PC-3 (cell line): ENCODE data around the gene VWC2. TPM values are rescaled to one million over a fixed set of nuclear protein-coding genes. Genes with fewer than 3 reads are reported as not detected.

Experiments
- ATAC-seq: fragments of 200-7000 bp; cut with Tn5 transposase; 2 replicates; pipeline ENCODE4 v1.9.1; 2020; ENCODE audit warnings: mild to moderate bottlenecking, moderate library complexity
- BruUV-seq: library from RNA; stranded (reverse); fragments of 400-500 nt; replicated peaks from 2 replicates; lab custom pipeline; 2021; lab: Mats Ljungman, UMichigan
- CTCF ChIA-PET: fragments of 300-600 bp; sonication (Branson Sonifier 250); formaldehyde crosslinking; loops from one replicate; lab custom pipeline; 2022; ENCODE audit warnings: antibody characterized with exemption; lab: Charles Lee
- POLR2A ChIA-PET: fragments of 300-600 bp; sonication (Branson Sonifier 250); formaldehyde crosslinking; loops from one replicate; lab custom pipeline; 2022; ENCODE audit warnings: antibody characterized with exemption; ENCODE audit not compliant: unreplicated experiment; lab: Charles Lee
- DNase-seq: peaks from one replicate; pipeline ENCODE4 v3.0.0-alpha.2; 2015
- H2AFZ ChIP-seq: fragments of 300-600 bp; sonication (generic); 2 replicates; pipeline ENCODE4 v1.6.0; 2016; ENCODE audit warnings: antibody characterized with exemption, low read length
- H3F3A ChIP-seq: fragments of 300-600 bp; sonication (generic); one replicate; pipeline ENCODE4 v1.6.0; 2017; ENCODE audit warnings: antibody characterized with exemption, low read length, control low read depth, mild to moderate bottlenecking; ENCODE audit not compliant: unreplicated experiment
- H3K27ac ChIP-seq: fragments of 300-600 bp; sonication (generic); 2 replicates; pipeline ENCODE4 v1.5.1; 2016; ENCODE audit warnings: mild to moderate bottlenecking, low read length
- H3K27me3 ChIP-seq: fragments of 300-600 bp; sonication (generic); 2 replicates; pipeline ENCODE4 v1.6.1; 2016; ENCODE audit warnings: low read length, mixed read lengths
- H3K36me3 ChIP-seq: fragments of 300-600 bp; sonication (generic); 2 replicates; pipeline ENCODE4 v1.6.1; 2016; ENCODE audit warnings: low read depth, mixed run types, low read length, mixed read lengths
- H3K4me1 ChIP-seq: fragments of 300-600 bp; sonication (generic); 2 replicates; pipeline ENCODE4 v1.5.1; 2016; ENCODE audit warnings: low read length; ENCODE audit not compliant: insufficient read depth
- H3K4me2 ChIP-seq: fragments of 300-600 bp; sonication (generic); 2 replicates; pipeline ENCODE4 v1.6.0; 2016; ENCODE audit warnings: low read length
- H3K4me3 ChIP-seq: fragments of 300-600 bp; sonication (generic); 2 replicates; pipeline ENCODE4 v1.5.1; 2016; ENCODE audit warnings: mild to moderate bottlenecking, low read length, mixed read lengths
- H3K79me2 ChIP-seq: fragments of 300-600 bp; sonication (generic); 2 replicates; pipeline ENCODE4 v1.6.1; 2017; ENCODE audit warnings: low read length, mixed read lengths
- H3K9ac ChIP-seq: fragments of 300-600 bp; sonication (generic); 2 replicates; pipeline ENCODE4 v1.6.0; 2016; ENCODE audit warnings: mild to moderate bottlenecking, low read length
- H3K9me2 ChIP-seq: fragments of 300-600 bp; sonication (generic); replicated peaks from 2 replicates; pipeline ENCODE4 v1.6.1; 2016; ENCODE audit warnings: mixed run types, low read length, mixed read lengths
- H3K9me3 ChIP-seq: fragments of 300-600 bp; sonication (generic); 2 replicates; pipeline ENCODE4 v1.6.1; 2016; ENCODE audit warnings: low read length, mixed read lengths
- H4K20me1 ChIP-seq: fragments of 300-600 bp; sonication (generic); 2 replicates; pipeline ENCODE4 v1.6.1; 2016; ENCODE audit warnings: low read length, mixed read lengths
- EZH2 ChIP-seq: fragments of 300-600 bp; sonication (generic); IDR thresholded peaks from one replicate; pipeline ENCODE4 v1.6.1; 2017; ENCODE audit warnings: antibody characterized with exemption, mild to moderate bottlenecking, low read length; ENCODE audit not compliant: unreplicated experiment
- EZH2phosphoT487 ChIP-seq: fragments of 300-600 bp; sonication (generic); IDR thresholded peaks from 2 replicates; pipeline ENCODE4 v1.6.1; 2018; ENCODE audit warnings: mild to moderate bottlenecking, antibody characterized with exemption, low read length, borderline replicate concordance
- intact Hi-C: fragments of 100-400 bp; cut with micrococcal nuclease; formaldehyde crosslinking; loops from 2 replicates; pipeline ENCODE4 v1.9.0; 2023
- total RNA-seq: library from RNA; depleted of rRNA; stranded (reverse); fragments of >200 nt; gene quantifications from 2 replicates; pipeline ENCODE4 v1.2.3, GENCODE V29; 2014
- TF ChIP-seq, protein P1 (sequence below): fragments of 300-600 bp; sonication (generic); conservative IDR thresholded peaks from 2 replicates; pipeline ENCODE4 v1.5.1; 2017; ENCODE audit warnings: antibody characterized with exemption, low read depth, mild to moderate bottlenecking, low read length

VWC2 gene
- total RNA-seq, 1 experiment from 2014 or later: not detected

DNA sequence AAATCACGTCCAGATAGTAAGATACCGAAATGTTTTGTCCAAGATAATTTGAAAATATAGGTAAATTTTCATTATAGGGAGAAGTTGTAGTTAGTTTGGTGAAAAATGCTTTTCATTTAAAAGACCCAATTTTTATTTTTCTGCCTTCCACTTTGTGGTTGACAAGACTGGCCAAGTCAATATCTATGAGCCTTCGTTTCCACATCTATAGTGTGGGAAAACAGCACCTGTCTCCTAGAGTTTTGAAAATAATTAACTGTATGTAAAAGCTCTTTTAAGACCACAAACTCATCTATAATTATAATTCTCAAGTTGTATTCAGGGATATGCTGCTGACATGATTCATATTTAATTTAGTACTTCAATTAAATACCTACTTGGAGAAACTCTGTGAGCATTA is 102.8 kb downstream of the VWC2 start:
- H2AFZ ChIP-seq: no peak overlapping the region
- DNase-seq (no peak), ATAC-seq (no peak)
- H3K4me1 ChIP-seq: no peaks in the 10 kb centered on the region
- ChIA-PET POLR2A (no interaction called here), CTCF (no interaction called here)
- H3F3A ChIP-seq: no peaks in the 10 kb centered on the region
- H3K27me3 ChIP-seq: peaks cover 16% of the 10 kb centered on the region; the same call in 1 of the 2 replicates
- no peak overlapping the region for H3K9ac ChIP-seq
- no peaks in the 10 kb centered on the region for H3K79me2 ChIP-seq
- H4K20me1 ChIP-seq: no peaks in the 10 kb centered on the region
- intact Hi-C loops: no loop called here
- no peaks in the 10 kb centered on the region for H3K36me3 ChIP-seq
- no TSS peak for BruUV-seq
- no peaks in the 10 kb centered on the region for H3K9me3 ChIP-seq
- no peak overlapping the region for H3K27ac ChIP-seq
- no peak overlapping the region for H3K4me2 ChIP-seq
- TF ChIP-seq, protein P1, sequence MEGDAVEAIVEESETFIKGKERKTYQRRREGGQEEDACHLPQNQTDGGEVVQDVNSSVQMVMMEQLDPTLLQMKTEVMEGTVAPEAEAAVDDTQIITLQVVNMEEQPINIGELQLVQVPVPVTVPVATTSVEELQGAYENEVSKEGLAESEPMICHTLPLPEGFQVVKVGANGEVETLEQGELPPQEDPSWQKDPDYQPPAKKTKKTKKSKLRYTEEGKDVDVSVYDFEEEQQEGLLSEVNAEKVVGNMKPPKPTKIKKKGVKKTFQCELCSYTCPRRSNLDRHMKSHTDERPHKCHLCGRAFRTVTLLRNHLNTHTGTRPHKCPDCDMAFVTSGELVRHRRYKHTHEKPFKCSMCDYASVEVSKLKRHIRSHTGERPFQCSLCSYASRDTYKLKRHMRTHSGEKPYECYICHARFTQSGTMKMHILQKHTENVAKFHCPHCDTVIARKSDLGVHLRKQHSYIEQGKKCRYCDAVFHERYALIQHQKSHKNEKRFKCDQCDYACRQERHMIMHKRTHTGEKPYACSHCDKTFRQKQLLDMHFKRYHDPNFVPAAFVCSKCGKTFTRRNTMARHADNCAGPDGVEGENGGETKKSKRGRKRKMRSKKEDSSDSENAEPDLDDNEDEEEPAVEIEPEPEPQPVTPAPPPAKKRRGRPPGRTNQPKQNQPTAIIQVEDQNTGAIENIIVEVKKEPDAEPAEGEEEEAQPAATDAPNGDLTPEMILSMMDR: no peak
- no peak for TF ChIP-seq EZH2
- no peaks in the 10 kb centered on the region for H3K9me2 ChIP-seq
- H3K4me3 ChIP-seq: no peak overlapping the region

DNA sequence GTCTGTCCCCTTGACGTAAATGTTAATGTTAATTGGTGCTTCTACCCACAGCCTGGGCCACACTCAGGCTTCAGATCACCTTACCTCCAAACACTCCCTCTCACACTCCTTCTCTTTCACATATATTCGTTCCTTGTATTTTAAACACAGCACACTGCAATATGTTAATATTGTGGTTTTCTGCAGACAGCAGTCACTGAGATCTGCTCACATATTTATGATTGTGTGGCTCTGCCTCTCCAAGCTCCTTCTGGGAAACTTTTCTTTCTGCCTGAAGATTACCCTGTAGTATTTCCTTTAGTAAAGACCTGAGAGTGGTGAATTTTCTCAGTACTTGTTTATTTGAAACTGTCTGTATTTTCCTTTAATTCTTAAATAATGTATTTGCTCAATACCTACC is 104.7 kb downstream of the VWC2 start:
- intact Hi-C loops: no loop called here
- no TSS peak for BruUV-seq

DNA sequence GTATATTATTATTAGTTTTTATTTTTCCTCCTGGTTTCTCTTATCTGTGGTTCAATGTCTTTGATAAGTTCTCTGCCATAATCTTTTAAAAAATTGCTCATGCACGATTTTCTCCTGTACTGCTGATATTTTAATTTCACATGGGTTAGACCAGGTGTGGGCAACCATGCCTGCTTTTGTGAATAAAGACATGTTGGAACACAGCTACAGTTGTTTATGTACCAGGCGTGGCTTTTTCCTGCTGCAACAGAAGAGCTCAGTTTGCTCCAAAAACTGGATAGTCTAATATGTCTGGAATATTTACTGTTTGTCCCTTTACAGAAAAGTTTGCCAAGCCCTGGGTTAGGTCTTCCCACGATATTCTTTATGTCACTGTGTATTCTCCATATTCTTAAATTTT is 105.2 kb downstream of the VWC2 start:
- no peak for ATAC-seq

More for the DNA sequence above, 104.7 kb downstream of the VWC2 start:
- no peak overlapping the region for H3K4me3 ChIP-seq
- TF ChIP-seq, protein P1: no peak
- no peak for TF ChIP-seq EZH2phosphoT487
- no peak for TF ChIP-seq EZH2
- DNase-seq: no peak
- H2AFZ ChIP-seq: no peak overlapping the region
- H3K4me1 ChIP-seq: no peaks in the 10 kb centered on the region
- peaks cover 17% of the 10 kb centered on the region; the same call in 1 of the 2 replicates for H3K27me3 ChIP-seq
- no peak overlapping the region for H3K4me2 ChIP-seq
- H3K27ac ChIP-seq: no peak overlapping the region
- CTCF ChIA-PET: no interaction called here
- H3K9me2 ChIP-seq: no peaks in the 10 kb centered on the region
- POLR2A ChIA-PET: no interaction called here
- H3K9ac ChIP-seq: no peak overlapping the region
- H3K36me3 ChIP-seq: no peaks in the 10 kb centered on the region
- no peaks in the 10 kb centered on the region for H3F3A ChIP-seq
- H4K20me1 ChIP-seq: no peaks in the 10 kb centered on the region
- H3K9me3 ChIP-seq: no peaks in the 10 kb centered on the region
- no peaks in the 10 kb centered on the region for H3K79me2 ChIP-seq
- ATAC-seq: no peak

More for the DNA sequence above, 105.2 kb downstream of the VWC2 start:
- Histone ChIP-seq H3K36me3 (no peaks in the 10 kb centered on the region), H3F3A (no peaks in the 10 kb centered on the region), H3K9ac (no peak overlapping the region), H2AFZ (no peak overlapping the region), H3K4me2 (no peak overlapping the region), H3K27ac (no peak overlapping the region), H4K20me1 (no peaks in the 10 kb centered on the region), H3K9me3 (no peaks in the 10 kb centered on the region), H3K9me2 (no peaks in the 10 kb centered on the region), H3K4me3 (no peak overlapping the region), H3K4me1 (no peaks in the 10 kb centered on the region), H3K27me3 (peaks cover 22% of the 10 kb centered on the region; the same call in 1 of the 2 replicates), H3K79me2 (no peaks in the 10 kb centered on the region)
- BruUV-seq: no TSS peak
- no peak for DNase-seq
- TF ChIP-seq EZH2phosphoT487 (no peak), EZH2 (no peak)
- TF ChIP-seq, protein P1: no peak
- POLR2A ChIA-PET: no interaction called here
- intact Hi-C loops: no loop called here
- CTCF ChIA-PET: no interaction called here
